Mesothelial cell of epicardium (in vitro differentiated cells): ENCODE measurements around the gene ITGBL1. TPM values are rescaled to one million over a fixed set of nuclear protein-coding genes. Genes with fewer than 3 reads are reported as not detected.

Source experiments
- DNase-seq, 2 experiments: peaks; one replicate each; pipeline ENCODE4 v3.0.0; 2021; ENCODE audit warnings: low spot score in 2 of 2; ENCODE audit not compliant: unreplicated experiment in 2 of 2
- H3K27ac Mint-ChIP-seq: 2 replicates; pipeline ENCODE4 v1.8.0; 2021; ENCODE audit warnings: mixed read lengths
- H3K27me3 Mint-ChIP-seq: 2 replicates; pipeline ENCODE4 v1.8.0; 2021; ENCODE audit warnings: low read depth, mixed read lengths
- H3K36me3 Mint-ChIP-seq: 2 replicates; pipeline ENCODE4 v1.8.0; 2021; ENCODE audit warnings: mixed read lengths
- H3K4me1 Mint-ChIP-seq: 2 replicates; pipeline ENCODE4 v1.8.0; 2021; ENCODE audit warnings: mixed read lengths
- H3K4me3 Mint-ChIP-seq: 2 replicates; pipeline ENCODE4 v1.8.0; 2021; ENCODE audit warnings: mild to moderate bottlenecking, moderate library complexity, mixed read lengths
- H3K9me3 Mint-ChIP-seq: 2 replicates; pipeline ENCODE4 v1.8.0; 2021; ENCODE audit warnings: mixed read lengths
- CTCF ChIP-seq: fragments of 200-600 bp; sonication (generic); IDR thresholded peaks from one replicate; pipeline ENCODE4 v1.5.0; 2021; ENCODE audit warnings: antibody characterized with exemption; ENCODE audit not compliant: unreplicated experiment
- total RNA-seq: library from RNA; stranded (reverse); gene quantifications from 3 replicates; pipeline ENCODE4 v1.2.1, GENCODE V29; 2021

ITGBL1 gene
- total RNA-seq, 1 donor from 2014 or later: 0.07 TPM

- Mint-ChIP-seq H3K4me1 (no peaks in the 10 kb centered on the region), H3K4me3 (no peak overlapping the region), H3K36me3 (no peaks in the 10 kb centered on the region), H3K27ac (no peak overlapping the region), H3K27me3 (no peaks in the 10 kb centered on the region), H3K9me3 (peaks cover 4% of the 10 kb centered on the region)
- no peak for DNase-seq
- no peak for TF ChIP-seq CTCF
Observed at GRCh38 chr13:101660711-101661110, 208.2 kb downstream of the ITGBL1 start.

- Mint-ChIP-seq H3K9me3 (peaks cover 10% of the 10 kb centered on the region), H3K4me1 (no peaks in the 10 kb centered on the region), H3K4me3 (no peak overlapping the region), H3K27ac (no peak overlapping the region), H3K36me3 (no peaks in the 10 kb centered on the region), H3K27me3 (no peaks in the 10 kb centered on the region)
- TF ChIP-seq CTCF: no peak
- DNase-seq: no peak
Observed at GRCh38 chr13:101661839-101662238, 209.4 kb downstream of the ITGBL1 start.

- Mint-ChIP-seq H3K4me1 (no peaks in the 10 kb centered on the region), H3K27me3 (no peaks in the 10 kb centered on the region), H3K9me3 (peaks cover 8% of the 10 kb centered on the region), H3K27ac (no peak overlapping the region), H3K4me3 (no peak overlapping the region), H3K36me3 (no peaks in the 10 kb centered on the region)
- no peak for TF ChIP-seq CTCF
- DNase-seq: no peak
Observed at GRCh38 chr13:101673360-101674105, 221.1 kb downstream of the ITGBL1 start.

DNA sequence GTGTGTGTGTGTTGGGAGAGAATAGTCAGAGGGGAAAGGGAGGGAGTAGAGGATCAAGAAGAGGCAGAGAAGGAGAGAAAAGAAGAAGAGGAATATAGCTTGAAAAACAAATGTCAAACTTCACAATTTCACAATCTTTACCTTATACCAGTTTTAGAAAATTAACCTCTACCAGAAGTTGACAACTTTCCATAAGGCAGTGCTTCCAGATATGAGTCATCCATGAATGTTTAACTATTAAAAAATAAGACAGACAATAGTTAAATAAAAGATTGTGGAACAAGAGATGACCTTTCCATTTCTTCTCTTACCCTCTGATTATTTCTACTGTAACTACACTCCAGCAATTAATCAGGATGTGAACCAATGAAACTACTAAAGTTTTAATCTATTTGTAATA lies 229.4 kb downstream of the ITGBL1 start:
- no peak overlapping the region for H3K4me3 Mint-ChIP-seq
- peaks cover 16% of the 10 kb centered on the region for H3K27me3 Mint-ChIP-seq
- TF ChIP-seq CTCF: no peak
- DNase-seq: no peak
- no peaks in the 10 kb centered on the region for H3K36me3 Mint-ChIP-seq
- no peak overlapping the region for H3K27ac Mint-ChIP-seq
- H3K9me3 Mint-ChIP-seq: no peaks in the 10 kb centered on the region
- H3K4me1 Mint-ChIP-seq: no peaks in the 10 kb centered on the region

- Mint-ChIP-seq H3K9me3 (no peaks in the 10 kb centered on the region), H3K27me3 (peaks cover 25% of the 10 kb centered on the region), H3K4me3 (no peak overlapping the region), H3K27ac (no peak overlapping the region), H3K4me1 (no peaks in the 10 kb centered on the region), H3K36me3 (no peaks in the 10 kb centered on the region)
- DNase-seq: no peak
- no peak for TF ChIP-seq CTCF
Observed at GRCh38 chr13:101686003-101686402, 233.5 kb downstream of the ITGBL1 start.

DNA sequence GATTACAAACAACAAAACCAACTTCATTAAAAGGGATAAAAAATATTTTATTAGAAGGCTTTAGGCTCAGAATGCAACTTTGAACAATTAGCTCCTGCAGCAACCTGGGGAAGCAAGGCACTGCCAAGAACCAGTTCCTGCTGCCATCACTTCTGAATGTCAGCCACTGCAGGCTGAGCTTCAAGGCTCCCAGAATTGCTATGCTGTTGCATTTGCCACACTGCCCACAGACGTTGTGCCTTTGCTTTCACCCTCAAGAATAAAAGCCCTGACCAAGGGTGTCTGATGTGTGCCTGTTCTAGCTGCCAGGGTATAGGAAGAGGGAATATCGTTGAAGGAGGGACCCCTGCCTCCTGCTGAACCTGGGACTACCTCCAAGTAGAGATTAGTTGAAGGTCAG lies 238.4 kb downstream of the ITGBL1 start:
- no peak overlapping the region for H3K4me3 Mint-ChIP-seq
- no peaks in the 10 kb centered on the region for H3K9me3 Mint-ChIP-seq
- peaks cover 31% of the 10 kb centered on the region for H3K27me3 Mint-ChIP-seq
- no peak overlapping the region for H3K27ac Mint-ChIP-seq
- no peak for DNase-seq
- no peak for TF ChIP-seq CTCF
- no peaks in the 10 kb centered on the region for H3K36me3 Mint-ChIP-seq
- no peaks in the 10 kb centered on the region for H3K4me1 Mint-ChIP-seq
